GM18867 (cell line): ENCODE data around the gene TTLL8.
A peak's percentile ranks its signal among the peaks of the same experiment; 100 is the strongest.

Experiments used
- ATAC-seq: cut with Tn5 transposase; IDR thresholded peaks from one replicate; pipeline ENCODE4 v1.9.1; 2021; ENCODE audit warnings: mild to moderate bottlenecking, moderate library complexity; ENCODE audit not compliant: unreplicated experiment

TTLL8 gene

GRCh38 chr22:50045211-50046018 lies 12.7 kb downstream of the TTLL8 start:
- no peak for ATAC-seq

- no peak for ATAC-seq
These were observed 13.5 kb downstream of the TTLL8 start for GRCh38 chr22:50044485-50045118.

DNA sequence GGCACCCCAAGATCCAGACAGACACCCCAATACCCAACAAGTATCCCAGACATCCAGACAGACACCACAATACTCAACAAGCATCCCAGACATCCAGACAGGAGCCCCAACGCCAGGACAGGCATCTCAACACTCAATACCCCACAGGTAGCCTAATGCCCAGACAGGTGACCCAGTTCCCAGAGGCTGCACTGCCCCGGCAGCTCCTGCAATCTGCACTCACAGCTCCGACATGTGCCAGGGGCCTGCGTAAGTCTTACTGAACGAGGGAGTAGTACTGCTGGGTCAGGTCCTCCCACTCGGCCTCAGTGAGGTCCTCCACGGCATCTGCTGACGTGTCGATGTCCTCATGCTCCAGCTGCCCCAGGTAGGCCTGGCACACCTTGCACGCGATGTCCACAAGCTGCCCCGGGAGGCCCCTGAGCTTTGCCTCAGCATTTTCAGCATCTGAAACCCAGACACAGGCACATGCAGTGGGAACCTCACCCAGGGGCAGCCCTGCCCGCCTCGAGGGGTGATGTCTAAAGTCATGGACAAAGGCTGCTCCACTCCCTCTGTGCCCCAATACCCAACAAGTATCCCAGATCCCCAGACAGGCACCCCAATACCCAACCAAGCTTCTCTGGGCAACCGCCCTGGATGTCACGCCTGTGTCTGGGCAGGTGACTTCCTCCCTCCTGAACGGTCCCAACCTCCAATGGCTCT lies 16.6 kb downstream of the TTLL8 start:
- no peak for ATAC-seq

- ATAC-seq: no peak
These were observed 17.4 kb downstream of the TTLL8 start for GRCh38 chr22:50040717-50041116.

DNA sequence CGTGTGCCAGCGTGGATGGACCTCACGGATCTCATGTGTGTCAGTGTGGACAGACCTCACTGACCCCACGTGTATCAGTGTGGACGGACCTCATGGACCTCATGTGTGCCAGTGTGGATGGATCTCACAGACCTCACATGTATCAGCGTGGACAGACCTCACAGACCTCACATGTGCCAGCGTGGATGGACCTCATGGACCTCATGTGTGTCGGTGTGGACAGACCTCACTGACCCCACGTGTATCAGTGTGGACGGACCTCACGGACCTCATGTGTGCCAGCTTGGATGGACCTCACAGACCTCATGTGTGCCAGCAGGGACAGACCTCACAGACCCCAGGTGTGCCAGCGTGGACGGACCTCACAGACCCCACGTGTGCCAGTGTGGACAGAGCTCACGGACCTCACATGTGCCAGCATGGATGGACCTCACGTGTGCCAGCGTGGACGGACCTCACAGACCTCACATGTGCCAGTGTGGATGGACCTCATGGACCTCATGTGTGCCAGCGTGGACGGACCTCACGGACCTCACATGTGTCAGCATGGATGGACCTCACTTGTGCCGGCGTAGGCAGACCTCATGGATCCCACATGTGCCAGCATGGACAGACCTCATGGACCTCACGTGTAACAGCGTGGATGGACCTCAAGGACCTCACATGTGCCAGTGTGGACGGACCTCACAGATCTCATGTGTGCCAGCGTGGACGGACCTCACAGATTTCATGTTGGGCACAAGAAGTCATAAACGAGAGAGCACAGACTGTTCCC lies 18.2 kb downstream of the TTLL8 start:
- no peak for ATAC-seq

- ATAC-seq: no peak
These were observed 21.9 kb downstream of the TTLL8 start for GRCh38 chr22:50035976-50036724.

- no peak for ATAC-seq
These were observed 22.8 kb downstream of the TTLL8 start for GRCh38 chr22:50035131-50035881.

DNA sequence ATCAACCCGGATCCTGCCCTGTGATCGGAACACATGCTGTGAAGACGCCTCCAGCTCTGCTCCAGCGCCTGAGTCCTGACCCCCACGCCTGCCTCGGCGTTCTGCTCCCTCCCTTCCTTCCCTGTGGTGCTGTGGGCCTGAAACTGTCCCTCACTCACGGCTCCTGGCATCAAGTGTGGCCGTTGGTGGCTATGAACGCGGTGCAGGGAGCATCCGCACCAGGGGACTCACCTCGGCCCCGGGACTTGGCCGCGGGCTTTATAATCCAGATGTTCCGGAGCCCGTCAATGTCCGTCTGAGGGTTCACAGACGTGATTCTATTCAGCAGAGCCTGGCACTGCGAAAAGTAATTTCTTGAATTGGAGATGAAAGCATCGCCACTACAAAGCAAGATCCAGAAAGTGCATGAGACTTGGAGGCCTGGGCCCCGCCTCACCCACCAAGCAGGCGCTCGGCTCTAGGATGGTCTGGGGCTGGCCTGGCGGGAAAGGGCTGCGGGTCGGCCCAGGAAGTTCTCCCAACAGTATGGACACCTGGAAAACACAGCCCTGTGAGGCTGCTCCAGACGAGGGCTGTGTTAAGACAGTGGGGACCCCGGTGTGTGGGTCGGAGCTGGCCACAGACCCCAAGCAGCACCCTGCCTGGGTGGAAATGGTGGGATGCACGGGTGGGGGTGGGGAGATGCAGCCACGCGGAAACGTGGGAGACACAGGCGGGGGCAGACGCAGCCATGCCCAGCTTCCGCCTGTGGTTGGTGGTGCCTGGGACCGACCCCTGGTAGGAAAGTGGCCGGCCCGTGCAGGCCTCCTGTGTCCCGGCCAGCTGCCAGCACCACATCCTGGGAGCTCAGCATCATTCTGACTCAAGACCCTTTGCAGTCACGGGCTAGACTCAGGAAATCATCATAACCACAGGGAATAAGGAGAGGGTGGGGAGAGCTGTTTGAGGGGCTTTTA lies 23.7 kb downstream of the TTLL8 start:
- ATAC-seq: no peak

DNA sequence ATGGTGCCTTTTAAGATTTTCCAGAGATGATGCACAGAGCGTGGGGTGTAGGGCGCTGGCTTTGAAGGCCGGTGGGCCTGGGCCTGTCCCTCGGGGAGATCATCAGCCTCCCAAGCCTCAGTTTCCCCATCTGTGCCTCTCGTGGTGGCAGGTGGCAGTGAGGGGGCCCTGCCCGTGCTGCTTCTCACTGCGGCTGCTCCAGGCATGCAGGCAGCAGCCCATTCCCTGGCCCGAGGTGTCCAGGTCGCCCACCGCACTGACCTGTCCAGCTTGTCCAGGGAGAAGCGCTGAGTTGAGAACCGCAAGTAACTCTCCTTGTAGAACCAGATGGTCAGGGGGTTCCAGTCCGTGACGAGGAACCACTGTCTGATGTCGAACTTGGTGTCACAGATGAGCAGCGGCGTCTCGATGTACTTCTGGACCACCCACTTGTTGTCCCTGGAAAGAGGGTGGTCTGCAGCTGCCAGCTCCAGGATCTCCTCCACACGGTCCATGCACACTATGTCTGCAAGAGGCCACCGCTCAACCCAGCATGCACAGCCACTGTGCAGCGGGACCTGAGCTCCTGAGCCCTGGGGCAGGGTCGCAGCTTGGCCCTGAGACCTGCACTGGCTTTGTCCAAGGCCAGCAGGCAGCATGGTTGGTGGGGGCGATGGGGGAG lies 25.0 kb downstream of the TTLL8 start:
- no peak for ATAC-seq

GRCh38 chr22:50032109-50032871 lies 25.8 kb downstream of the TTLL8 start:
- no peak for ATAC-seq

GRCh38 chr22:50031189-50032091 lies 26.7 kb downstream of the TTLL8 start:
- no peak for ATAC-seq

DNA sequence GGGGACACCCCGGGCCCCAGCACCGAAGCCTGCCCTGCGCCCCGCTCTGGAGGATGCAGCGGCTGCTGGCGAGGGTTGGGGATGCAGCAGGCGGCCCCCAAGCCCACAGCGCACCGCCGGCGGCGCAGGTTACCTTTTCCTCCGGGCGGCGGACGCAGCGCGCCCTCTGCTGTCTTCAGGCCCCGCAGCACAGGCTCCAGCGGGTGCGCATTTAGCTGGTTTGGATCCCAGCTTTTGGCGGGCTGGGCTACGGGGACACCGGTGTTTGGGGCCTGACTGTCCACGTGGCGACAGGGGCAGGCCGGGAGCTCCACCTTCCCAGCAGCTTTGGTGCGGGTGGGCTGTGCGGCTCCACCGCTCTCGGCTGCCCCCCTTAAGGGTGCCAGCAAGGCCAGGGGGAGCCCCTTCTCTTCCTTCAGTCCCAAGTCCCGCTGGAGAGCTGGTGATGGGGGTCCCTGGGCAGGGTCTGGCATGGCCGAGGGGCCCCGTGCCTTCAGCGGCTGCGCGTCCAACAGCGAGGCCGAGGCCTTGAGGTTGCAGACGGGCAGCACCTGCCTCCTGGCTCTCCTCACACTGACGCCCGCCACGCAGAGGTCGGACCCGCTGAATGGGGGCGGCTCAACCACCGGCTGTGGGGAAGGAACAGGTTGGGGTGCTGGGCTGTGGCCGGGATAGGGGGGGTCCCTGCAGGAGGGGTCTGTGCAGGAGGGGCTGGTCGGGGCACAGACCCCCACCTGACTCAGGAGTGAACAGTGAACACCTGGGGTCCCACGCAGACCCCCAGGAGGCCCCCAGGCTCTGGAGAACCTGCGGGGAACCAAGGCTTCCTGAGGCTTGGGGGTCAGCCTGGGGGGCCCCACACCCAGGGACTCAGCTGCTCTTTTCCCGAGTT lies 27.6 kb downstream of the TTLL8 start:
- peak; percentile 65 for ATAC-seq

DNA sequence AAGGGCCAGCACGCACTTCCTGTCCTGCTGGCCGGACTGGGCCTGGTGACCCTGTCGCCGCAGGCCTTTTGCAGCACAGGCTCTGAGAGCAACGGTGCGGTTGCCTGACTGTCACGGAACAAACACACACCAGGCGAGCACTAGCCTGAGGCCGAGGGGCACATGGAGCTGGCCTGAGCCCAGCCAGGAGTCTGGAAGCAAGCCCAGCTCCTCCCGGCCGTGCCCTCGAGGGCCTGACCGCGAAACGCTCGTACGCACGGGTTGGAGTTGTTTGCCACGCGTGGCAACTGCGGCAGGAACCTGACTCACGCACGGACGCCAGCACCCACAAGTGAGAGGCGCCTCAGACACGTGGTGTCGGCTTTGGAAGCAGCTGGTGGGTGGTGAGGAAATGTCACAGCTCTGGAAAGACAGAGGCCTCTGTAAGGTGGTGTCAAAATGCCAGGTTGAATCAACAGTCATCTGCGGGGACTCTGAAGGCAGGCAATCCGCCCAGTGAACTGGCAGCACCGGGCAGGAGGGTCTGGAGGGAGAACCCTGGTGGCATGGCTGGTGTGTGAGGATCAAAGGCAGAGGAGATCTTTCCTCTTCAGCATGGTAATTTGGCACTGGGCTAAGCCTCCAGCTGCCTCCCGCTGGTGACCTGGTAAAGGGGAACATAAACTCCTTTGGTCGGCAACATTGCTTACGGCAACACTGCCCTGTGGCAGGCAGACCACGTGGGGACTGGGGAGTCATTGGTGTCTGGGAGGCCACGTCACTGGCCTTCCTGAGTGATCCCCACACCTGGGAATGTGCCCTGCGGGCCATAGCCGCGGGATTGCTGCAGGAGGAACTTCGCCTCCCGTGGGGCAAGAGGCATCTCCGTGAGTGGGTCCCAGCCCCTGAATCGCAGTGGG lies 30.2 kb downstream of the TTLL8 start:
- no peak for ATAC-seq

GRCh38 chr22:50025993-50026392 lies 32.1 kb downstream of the TTLL8 start:
- ATAC-seq: no peak
